Fibroblast of skin of right biceps (primary cell): Measurements from ENCODE around the gene WDR82.

Source experiments
- DNase-seq: peaks from one replicate; pipeline ENCODE4 v3.0.0-alpha.2; 2013

WDR82 gene

GRCh38 chr3:52221141-52221562 lies 57.3 kb downstream of the WDR82 start:
- DNase-seq = no peak

GRCh38 chr3:52220380-52221026 lies 57.9 kb downstream of the WDR82 start:
- DNase-seq = peak; percentile 59

GRCh38 chr3:52218937-52219650 lies 59.4 kb downstream of the WDR82 start:
- no peak for DNase-seq

GRCh38 chr3:52218454-52218853 lies 60.0 kb downstream of the WDR82 start:
- no peak for DNase-seq

GRCh38 chr3:52218026-52218425 lies 60.4 kb downstream of the WDR82 start:
- DNase-seq = no peak

- no peak for DNase-seq
These were observed 61.0 kb downstream of the WDR82 start for GRCh38 chr3:52217409-52217805.

- DNase-seq = peak; percentile 53
These were observed 61.7 kb downstream of the WDR82 start for GRCh38 chr3:52216585-52217408.

GRCh38 chr3:52215351-52215750 lies 63.1 kb downstream of the WDR82 start:
- DNase-seq = no peak

- DNase-seq = no peak
These were observed 64.5 kb downstream of the WDR82 start for GRCh38 chr3:52213901-52214300.

GRCh38 chr3:52213005-52213404 lies 65.4 kb downstream of the WDR82 start:
- no peak for DNase-seq

GRCh38 chr3:52211268-52211891 lies 67.1 kb downstream of the WDR82 start:
- DNase-seq = no peak

- DNase-seq = peak; percentile 28
These were observed 67.9 kb downstream of the WDR82 start for GRCh38 chr3:52210550-52211046.

GRCh38 chr3:52210037-52210436 lies 68.4 kb downstream of the WDR82 start:
- no peak for DNase-seq

GRCh38 chr3:52208556-52208955 lies 69.9 kb downstream of the WDR82 start:
- DNase-seq = no peak

GRCh38 chr3:52205727-52206372 lies 72.6 kb downstream of the WDR82 start:
- no peak for DNase-seq
